ENCODE results near the gene GLT8D1.
"Not testable (repeated sequence)": the region's sequence is repeated elsewhere in the genome, so short reads cannot be mapped to it uniquely, and the experiment has no call there.

Gene GLT8D1

GRCh38 chr3:52679811-52680210 is 25.8 kb downstream of the GLT8D1 start:
- DNase-seq = no peak

GRCh38 chr3:52679199-52679538 is 26.4 kb downstream of the GLT8D1 start:
- DNase-seq = no peak

- no peak for DNase-seq
These were observed 27.1 kb downstream of the GLT8D1 start for GRCh38 chr3:52678265-52679198.

GRCh38 chr3:52676201-52676600 is 29.4 kb downstream of the GLT8D1 start:
- not testable (repeated sequence) for DNase-seq

GRCh38 chr3:52671676-52672075 is 33.9 kb downstream of the GLT8D1 start:
- no peak for DNase-seq

GRCh38 chr3:52670621-52671521 is 34.7 kb downstream of the GLT8D1 start:
- no peak for DNase-seq

- no peak for DNase-seq
These were observed 42.5 kb downstream of the GLT8D1 start for GRCh38 chr3:52663098-52663497.

- DNase-seq = no peak
These were observed 45.5 kb downstream of the GLT8D1 start for GRCh38 chr3:52660046-52660445.

- DNase-seq = no peak
These were observed 49.7 kb downstream of the GLT8D1 start for GRCh38 chr3:52655895-52656294.

- no peak for DNase-seq
These were observed 54.0 kb downstream of the GLT8D1 start for GRCh38 chr3:52651592-52651991.

- no peak for DNase-seq
These were observed 55.2 kb downstream of the GLT8D1 start for GRCh38 chr3:52650439-52650838.

- DNase-seq = no peak
These were observed 56.0 kb downstream of the GLT8D1 start for GRCh38 chr3:52649461-52650210.

- no peak for DNase-seq
These were observed 60.0 kb downstream of the GLT8D1 start for GRCh38 chr3:52645549-52645948.
